Calu3 (cell line): ENCODE results near the gene IDS. TPM values are rescaled to one million over a fixed set of nuclear protein-coding genes. Genes with fewer than 3 reads are reported as not detected.
A peak's percentile ranks its signal among the peaks of the same experiment; 100 is the strongest.
"Not testable (repeated sequence)": the region's sequence is repeated elsewhere in the genome, so short reads cannot be mapped to it uniquely, and the experiment has no call there.

Experiments
- BruUV-seq: library from RNA; stranded (reverse); fragments of 400-500 nt; replicated peaks from 2 replicates; lab custom pipeline; 2021; lab: Mats Ljungman, UMichigan
- CTCF ChIA-PET: fragments of 300-600 bp; sonication (Branson Sonifier 250); formaldehyde crosslinking; loops from one replicate; lab custom pipeline; 2022; ENCODE audit warnings: antibody characterized with exemption; lab: Charles Lee
- DNase-seq: peaks from one replicate; pipeline ENCODE4 v3.0.0; 2022
- H3K27ac Mint-ChIP-seq: one replicate; pipeline ENCODE4 v1.8.0; 2022; ENCODE audit warnings: mixed read lengths; ENCODE audit not compliant: unreplicated experiment
- H3K27me3 Mint-ChIP-seq: one replicate; pipeline ENCODE4 v1.8.0; 2022; ENCODE audit warnings: mixed read lengths; ENCODE audit not compliant: unreplicated experiment
- H3K36me3 Mint-ChIP-seq: one replicate; pipeline ENCODE4 v1.8.0; 2022; ENCODE audit warnings: mild to moderate bottlenecking, moderate library complexity, mixed read lengths; ENCODE audit not compliant: insufficient read depth, unreplicated experiment
- H3K4me1 Mint-ChIP-seq: one replicate; pipeline ENCODE4 v1.8.0; 2022; ENCODE audit warnings: mild to moderate bottlenecking, low read depth, mixed read lengths; ENCODE audit not compliant: unreplicated experiment
- H3K4me3 Mint-ChIP-seq: one replicate; pipeline ENCODE4 v1.8.0; 2022; ENCODE audit warnings: mild to moderate bottlenecking, low read depth, moderate library complexity, mixed read lengths; ENCODE audit not compliant: unreplicated experiment
- H3K9me3 Mint-ChIP-seq: one replicate; pipeline ENCODE4 v1.8.0; 2022; ENCODE audit warnings: low read depth, mixed read lengths; ENCODE audit not compliant: unreplicated experiment
- CTCF ChIP-seq: fragments of 200-600 bp; IDR thresholded peaks from one replicate; pipeline ENCODE4 v1.8.0; 2022; ENCODE audit warnings: antibody characterized with exemption; ENCODE audit not compliant: unreplicated experiment
- intact Hi-C: fragments of 100-400 bp; cut with micrococcal nuclease; formaldehyde crosslinking; loops from one replicate; pipeline ENCODE4 v1.10.0; 2022; ENCODE audit not compliant: unreplicated experiment
- total RNA-seq: library from RNA; stranded (reverse); gene quantifications from 2 replicates; pipeline ENCODE4 v1.2.3, GENCODE V29; 2022

The IDS gene
- total RNA-seq, 1 experiment from 2014 or later: 84.4 TPM

GRCh38 chrX:149505671-149506070, 565 bp upstream of the IDS start:
- CTCF ChIA-PET: no interaction called here
- no peak for TF ChIP-seq CTCF
- H3K36me3 Mint-ChIP-seq: peaks cover 30% of the 10 kb centered on the region
- no peaks in the 10 kb centered on the region for H3K9me3 Mint-ChIP-seq
- H3K27ac Mint-ChIP-seq: peak overlapping the region; percentile 82
- peak overlapping the region; percentile 74 for H3K4me3 Mint-ChIP-seq
- peaks cover 28% of the 10 kb centered on the region for H3K4me1 Mint-ChIP-seq
- no TSS peak for BruUV-seq
- peaks cover 19% of the 10 kb centered on the region for H3K27me3 Mint-ChIP-seq
- intact Hi-C loops: no loop called here
- DNase-seq: no peak

GRCh38 chrX:149504226-149504914, 736 bp downstream of the IDS start:
- Mint-ChIP-seq H3K4me3 (peak overlapping the region; percentile 74), H3K27ac (peak overlapping the region; percentile 90), H3K9me3 (no peaks in the 10 kb centered on the region), H3K27me3 (peaks cover 8% of the 10 kb centered on the region), H3K36me3 (peaks cover 38% of the 10 kb centered on the region), H3K4me1 (peaks cover 19% of the 10 kb centered on the region)
- CTCF ChIA-PET: no interaction called here
- intact Hi-C loops: no loop called here
- TF ChIP-seq CTCF: peak; percentile 19
- peak; percentile 37 for DNase-seq
- BruUV-seq: TSS peak; percentile 36

GRCh38 chrX:149503446-149503845, 1.7 kb downstream of the IDS start:
- peak; percentile 62 for DNase-seq
- H3K4me1 Mint-ChIP-seq: peaks cover 19% of the 10 kb centered on the region
- H3K27ac Mint-ChIP-seq, intact Hi-C loops, H3K4me3 Mint-ChIP-seq, BruUV-seq, H3K27me3 Mint-ChIP-seq, H3K9me3 Mint-ChIP-seq: not testable (repeated sequence)
- H3K36me3 Mint-ChIP-seq: peaks cover 44% of the 10 kb centered on the region
- CTCF ChIA-PET: interaction anchor here (0.7 kb wide), 1 partner anchor 1195 kb away, joined by 3 read pairs; no protein-coding TSS in a partner anchor

GRCh38 chrX:149502923-149503322, 2.2 kb downstream of the IDS start:
- H3K9me3 Mint-ChIP-seq, H3K27me3 Mint-ChIP-seq, BruUV-seq, intact Hi-C loops, DNase-seq, H3K27ac Mint-ChIP-seq, H3K4me3 Mint-ChIP-seq: not testable (repeated sequence)
- CTCF ChIA-PET: interaction anchor here (0.7 kb wide), 1 partner anchor 1196 kb away, joined by 3 read pairs; no protein-coding TSS in a partner anchor
- Mint-ChIP-seq H3K36me3 (peaks cover 48% of the 10 kb centered on the region), H3K4me1 (peaks cover 19% of the 10 kb centered on the region)

GRCh38 chrX:149499766-149500165, 5.3 kb downstream of the IDS start:
- no peak for DNase-seq
- H3K36me3 Mint-ChIP-seq: peaks cover 66% of the 10 kb centered on the region
- CTCF ChIA-PET: no interaction called here
- no peaks in the 10 kb centered on the region for H3K27me3 Mint-ChIP-seq
- H3K4me3 Mint-ChIP-seq: no peak overlapping the region
- H3K4me1 Mint-ChIP-seq: peaks cover 9% of the 10 kb centered on the region
- H3K9me3 Mint-ChIP-seq: no peaks in the 10 kb centered on the region
- no peak overlapping the region for H3K27ac Mint-ChIP-seq
- TF ChIP-seq CTCF: no peak
- BruUV-seq: no TSS peak
- intact Hi-C loops: no loop called here
